Aorta (tissue), 5 donors: ENCODE measurements around the gene ACOX3. TPM values are rescaled to one million over a fixed set of nuclear protein-coding genes. Genes with fewer than 3 reads are reported as not detected.

ENCODE experiments used
- ATAC-seq: fragments of 200-7000 bp; cut with Tn5 transposase; one replicate; pipeline ENCODE4 v1.9.1; 2022; ENCODE audit warnings: moderate library complexity; ENCODE audit not compliant: low FRiP score
- DNase-seq, 2 donors: peaks; one replicate each; pipeline ENCODE4 v3.0.0-alpha.2; 2020
- H3K27ac ChIP-seq, 2 donors: one replicate each; pipeline ENCODE4 v1.5.1; 2013; ENCODE audit warnings: low read length in 2 of 2, mild to moderate bottlenecking in 2 of 2, moderate library complexity in 2 of 2, control low read depth in 1 of 2, inconsistent platforms in 1 of 2, low read depth in 1 of 2
- H3K27me3 ChIP-seq, 2 donors: one replicate each; pipeline ENCODE4 v1.6.1; 2013; ENCODE audit warnings: control low read depth in 1 of 2, low read length in 1 of 2, mild to moderate bottlenecking in 1 of 2, moderate library complexity in 1 of 2; ENCODE audit not compliant: insufficient read depth in 2 of 2, control insufficient read depth in 1 of 2
- H3K36me3 ChIP-seq, 2 donors: one replicate each; pipeline ENCODE4 v1.6.1; 2013; ENCODE audit warnings: control low read depth in 1 of 2, low read length in 1 of 2, mild to moderate bottlenecking in 1 of 2; ENCODE audit not compliant: insufficient read depth in 2 of 2, control insufficient read depth in 1 of 2
- H3K4me1 ChIP-seq, 2 donors: one replicate each; pipeline ENCODE4 v1.6.1; 2013; ENCODE audit warnings: low read length in 2 of 2, control low read depth in 1 of 2, mild to moderate bottlenecking in 1 of 2, moderate library complexity in 1 of 2; ENCODE audit not compliant: insufficient read depth in 2 of 2, control insufficient read depth in 1 of 2
- H3K4me3 ChIP-seq, 2 donors: one replicate each; pipeline ENCODE4 v1.5.1; 2013; ENCODE audit warnings: low read length in 2 of 2, control low read depth in 1 of 2, mild to moderate bottlenecking in 1 of 2
- H3K9me3 ChIP-seq: one replicate; pipeline ENCODE4 v1.6.1; 2013; ENCODE audit warnings: mild to moderate bottlenecking, low read length; ENCODE audit not compliant: control insufficient read depth
- WGBS, 2 donors: extraction: QIAGEN DNeasy Blood & Tissue Kit; methylation state at CpG; one replicate each; pipeline ENCODE4 v1.1.7; 2013; 5-methylcytosine and 5-hydroxymethylcytosine counted together
- intact Hi-C, 2 donors: fragments of 100-400 bp; cut with DNase I; formaldehyde crosslinking; loops; one replicate each; pipeline versions ENCODE4 v1.14.2 to v1.15.0; 2022
- polyA plus RNA-seq, 2 donors: library from polyadenylated mRNA; stranded (reverse); fragments of 200-250 nt; gene quantifications; one replicate each; pipeline ENCODE4 v1.2.3, GENCODE V29; 2013
- total RNA-seq, 2 donors: library from RNA; stranded (reverse); fragmentation: NEBNext Ultra II Directional; extraction: Animal tissue kit (Norgen Biotek cat#: 25700); gene quantifications; one replicate each; pipeline ENCODE4 v1.2.1, GENCODE V29; 2021
- donor health status: healthy with polysubstance abuse.
- donor health status: Bipolar disorder and iron deficiency.
- donor health status: DM: no; HTN: no; CAD: no.
- donor health status: DM: no; HTN: no; CAD: no.
- donor health status: DM: yes; HTN: yes; CAD: no.

Gene ACOX3
- total and polyA plus RNA-seq, 4 donors, result 26.3 to 43.7 (median 35.6) TPM

DNA sequence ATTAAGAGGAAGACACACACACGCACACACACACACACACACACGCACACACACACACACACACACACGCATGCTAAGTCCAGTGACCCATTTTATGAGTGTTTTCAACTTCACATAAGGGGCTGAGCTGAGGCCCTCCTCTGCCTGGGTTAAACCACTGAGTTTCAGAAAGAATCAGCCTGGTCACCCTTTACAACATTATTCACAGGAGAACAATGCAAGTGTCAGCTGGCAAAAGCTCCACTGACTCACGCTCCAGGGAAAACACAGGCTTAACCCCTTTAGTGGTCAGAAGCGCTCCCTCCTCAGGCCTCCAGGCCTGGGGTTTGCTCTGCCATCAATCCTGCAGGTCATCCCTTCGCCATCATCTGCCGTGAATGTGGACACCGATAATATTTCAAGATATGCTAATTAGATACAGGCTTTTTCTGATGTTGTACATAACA lies 46.9 kb downstream of the ACOX3 start:
- Histone ChIP-seq H3K27ac (no peak overlapping the region), H3K27me3 (no peaks in the 10 kb centered on the region), H3K36me3 (peaks cover 0 to 4% of the 10 kb centered on the region in 2 donors), H3K4me3 (no peak overlapping the region), H3K9me3 (no peaks in the 10 kb centered on the region), H3K4me1 (no peaks in the 10 kb centered on the region)
- intact Hi-C loops, result loop anchor here in 1 of 2 donors (5.0 kb wide), 1 partner anchor 126 kb away; the partner anchor contains the start of gene HTRA3
- ATAC-seq (peak; percentile 85), DNase-seq (peak; percentile 82 to 89)
- 2 to 7% methylated on average over 8 of the region's 8 CpGs for WGBS, 2 donors

DNA sequence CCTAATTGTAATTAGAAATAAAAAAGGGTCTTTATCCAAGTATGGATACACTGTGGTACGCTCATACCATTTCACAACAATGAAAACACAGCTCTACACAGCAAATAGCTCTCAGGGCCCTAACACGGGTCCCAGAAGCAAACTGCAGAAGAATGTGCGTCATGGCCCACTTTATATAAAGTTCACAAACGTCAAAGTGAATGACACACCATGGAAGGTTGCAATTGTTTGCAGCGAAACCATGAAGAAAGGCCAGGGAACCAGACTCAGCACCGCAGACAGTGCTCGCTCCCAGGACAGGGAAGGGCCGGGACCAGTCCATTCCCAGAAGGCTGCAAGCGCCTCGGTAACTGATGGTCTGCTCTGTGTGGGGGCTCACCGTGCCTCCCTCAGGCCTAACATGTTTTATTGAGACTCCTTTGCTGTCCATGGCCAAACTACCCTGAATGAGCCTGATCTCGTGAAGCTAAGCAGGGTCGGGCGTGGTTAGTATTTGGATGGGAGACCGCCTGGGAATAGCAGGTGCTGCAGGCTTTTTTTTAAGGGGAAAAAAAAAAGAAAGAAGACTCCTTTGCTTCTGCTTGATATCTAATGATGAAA lies 47.8 kb downstream of the ACOX3 start:
- Histone ChIP-seq H3K4me1 (no peaks in the 10 kb centered on the region), H3K4me3 (no peak overlapping the region), H3K27ac (peak overlapping the region in 1 of 2 donors; percentile 7), H3K9me3 (no peaks in the 10 kb centered on the region), H3K36me3 (peaks cover 0 to 6% of the 10 kb centered on the region in 2 donors), H3K27me3 (no peaks in the 10 kb centered on the region)
- WGBS, 2 donors, result 61 to 90% methylated on average over 15 of the region's 15 CpGs
- intact Hi-C loops, result loop anchor here in 1 of 2 donors (5.0 kb wide), 1 partner anchor 125 kb away; the partner anchor contains the start of gene HTRA3
- DNase-seq, result no peak
- no peak for ATAC-seq

DNA sequence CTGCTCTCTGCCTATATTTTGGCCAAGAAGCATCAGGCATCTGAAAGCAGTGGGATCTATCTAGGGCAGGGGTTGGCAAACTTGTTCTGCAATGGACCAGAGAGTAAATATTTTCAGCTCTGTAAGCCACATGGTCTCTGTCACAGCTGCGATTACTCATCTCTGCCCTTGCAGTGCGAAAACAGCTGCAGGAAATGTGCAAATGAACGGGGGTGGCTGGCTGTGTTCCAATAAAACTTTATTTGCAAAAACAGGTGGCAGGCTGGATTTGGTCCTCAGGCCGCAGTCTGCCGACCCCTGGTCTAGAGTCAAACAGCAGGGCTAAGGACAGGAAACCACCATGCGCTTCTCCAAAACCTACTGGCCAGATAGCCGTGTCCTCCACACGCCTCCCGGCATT lies 48.6 kb downstream of the ACOX3 start:
- WGBS, 2 donors, result 63 to 64% methylated on average over 9 of the region's 9 CpGs
- no peak overlapping the region for H3K27ac ChIP-seq
- DNase-seq (no peak), ATAC-seq (no peak)
- no peak overlapping the region for H3K4me3 ChIP-seq
- no peaks in the 10 kb centered on the region for H3K4me1 ChIP-seq
- intact Hi-C loops, result loop anchor here in 1 of 2 donors (5.0 kb wide), 1 partner anchor 125 kb away; the partner anchor contains the start of gene HTRA3
- peaks cover 0 to 8% of the 10 kb centered on the region in 2 donors for H3K36me3 ChIP-seq
- no peaks in the 10 kb centered on the region for H3K27me3 ChIP-seq
- no peaks in the 10 kb centered on the region for H3K9me3 ChIP-seq

DNA sequence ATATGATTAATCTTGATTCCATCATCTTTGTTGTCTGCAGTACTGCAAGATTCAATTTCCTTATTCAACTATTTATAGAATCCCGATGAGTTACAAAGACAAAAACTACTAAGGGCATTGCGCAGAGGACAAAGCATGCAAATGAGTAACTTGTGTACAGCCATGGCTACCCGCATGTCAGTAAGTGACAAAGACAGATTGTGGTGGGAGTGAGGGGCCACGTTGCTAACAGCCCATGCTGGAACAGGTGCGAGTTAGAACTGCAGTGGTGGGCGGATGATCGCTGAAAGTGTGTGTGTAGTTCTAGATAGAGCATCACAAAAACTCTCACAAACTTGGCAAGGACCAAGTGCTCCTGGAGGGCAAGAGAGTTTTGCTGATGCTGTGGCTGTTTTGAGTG lies 49.5 kb downstream of the ACOX3 start:
- ATAC-seq, result no peak
- DNase-seq, result no peak
- intact Hi-C loops, result loop anchor here in 1 of 2 donors (5.0 kb wide), 1 partner anchor 124 kb away; the partner anchor contains the start of gene HTRA3
- Histone ChIP-seq H3K9me3 (no peaks in the 10 kb centered on the region), H3K4me3 (no peak overlapping the region), H3K36me3 (peaks cover 0 to 10% of the 10 kb centered on the region in 2 donors), H3K27me3 (no peaks in the 10 kb centered on the region), H3K4me1 (no peaks in the 10 kb centered on the region), H3K27ac (no peak overlapping the region)
- WGBS, 2 donors, result 87 to 92% methylated on average over 7 of the region's 7 CpGs

DNA sequence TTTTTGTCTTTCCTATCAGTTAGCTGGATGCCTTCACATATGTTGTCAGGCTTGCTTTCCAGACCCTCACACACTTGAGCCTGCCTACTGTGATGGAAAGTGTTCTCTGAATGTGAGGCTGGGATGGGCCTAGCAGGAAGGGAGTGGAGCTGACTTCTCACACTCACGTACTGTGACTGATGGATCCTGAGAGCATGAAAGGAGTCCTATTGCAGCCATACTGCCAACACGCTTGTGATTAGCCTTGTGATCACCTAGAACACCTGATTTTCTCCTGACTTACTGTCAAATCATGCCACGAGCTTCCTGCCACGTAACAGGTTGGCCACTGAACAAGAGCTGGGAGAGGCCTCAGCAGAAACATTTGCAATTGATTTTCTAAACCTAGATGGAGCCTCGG lies 49.9 kb downstream of the ACOX3 start:
- WGBS, 2 donors, result 89 to 91% methylated on average over 5 of the region's 5 CpGs
- intact Hi-C loops, result loop anchor here in 1 of 2 donors (5.0 kb wide), 1 partner anchor 123 kb away; the partner anchor contains the start of gene HTRA3
- H3K4me3 ChIP-seq, result no peak overlapping the region
- H3K36me3 ChIP-seq, result peaks cover 0 to 10% of the 10 kb centered on the region in 2 donors
- DNase-seq, result no peak
- H3K27ac ChIP-seq, result no peak overlapping the region
- no peaks in the 10 kb centered on the region for H3K9me3 ChIP-seq
- no peak for ATAC-seq
- no peaks in the 10 kb centered on the region for H3K27me3 ChIP-seq
- no peaks in the 10 kb centered on the region for H3K4me1 ChIP-seq

DNA sequence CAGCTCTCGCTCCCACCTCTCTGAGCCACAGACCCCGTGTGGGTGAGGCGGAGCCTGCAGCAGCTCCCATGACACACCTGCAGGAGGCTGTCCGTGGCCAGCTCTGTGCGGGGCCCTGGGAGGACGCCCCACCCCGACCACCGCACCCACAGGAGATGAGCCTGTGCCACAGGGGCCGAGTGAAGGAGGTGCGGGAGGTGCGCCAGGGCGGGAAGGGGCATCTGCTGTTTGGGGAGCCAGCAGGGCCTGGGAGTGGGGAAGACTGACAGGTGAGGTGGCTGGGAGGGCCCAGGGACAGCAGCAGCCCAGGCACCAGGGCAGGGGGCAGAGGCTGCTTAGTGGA lies 52.0 kb downstream of the ACOX3 start:
- 92 to 94% methylated on average over 12 of the region's 12 CpGs for WGBS, 2 donors
- no peaks in the 10 kb centered on the region for H3K9me3 ChIP-seq
- no peak overlapping the region for H3K4me3 ChIP-seq
- H3K36me3 ChIP-seq, result peaks cover 0 to 10% of the 10 kb centered on the region in 2 donors
- H3K4me1 ChIP-seq, result no peaks in the 10 kb centered on the region
- H3K27me3 ChIP-seq, result no peaks in the 10 kb centered on the region
- DNase-seq (no peak), ATAC-seq (no peak)
- intact Hi-C loops, result no loop called here
- H3K27ac ChIP-seq, result no peak overlapping the region

DNA sequence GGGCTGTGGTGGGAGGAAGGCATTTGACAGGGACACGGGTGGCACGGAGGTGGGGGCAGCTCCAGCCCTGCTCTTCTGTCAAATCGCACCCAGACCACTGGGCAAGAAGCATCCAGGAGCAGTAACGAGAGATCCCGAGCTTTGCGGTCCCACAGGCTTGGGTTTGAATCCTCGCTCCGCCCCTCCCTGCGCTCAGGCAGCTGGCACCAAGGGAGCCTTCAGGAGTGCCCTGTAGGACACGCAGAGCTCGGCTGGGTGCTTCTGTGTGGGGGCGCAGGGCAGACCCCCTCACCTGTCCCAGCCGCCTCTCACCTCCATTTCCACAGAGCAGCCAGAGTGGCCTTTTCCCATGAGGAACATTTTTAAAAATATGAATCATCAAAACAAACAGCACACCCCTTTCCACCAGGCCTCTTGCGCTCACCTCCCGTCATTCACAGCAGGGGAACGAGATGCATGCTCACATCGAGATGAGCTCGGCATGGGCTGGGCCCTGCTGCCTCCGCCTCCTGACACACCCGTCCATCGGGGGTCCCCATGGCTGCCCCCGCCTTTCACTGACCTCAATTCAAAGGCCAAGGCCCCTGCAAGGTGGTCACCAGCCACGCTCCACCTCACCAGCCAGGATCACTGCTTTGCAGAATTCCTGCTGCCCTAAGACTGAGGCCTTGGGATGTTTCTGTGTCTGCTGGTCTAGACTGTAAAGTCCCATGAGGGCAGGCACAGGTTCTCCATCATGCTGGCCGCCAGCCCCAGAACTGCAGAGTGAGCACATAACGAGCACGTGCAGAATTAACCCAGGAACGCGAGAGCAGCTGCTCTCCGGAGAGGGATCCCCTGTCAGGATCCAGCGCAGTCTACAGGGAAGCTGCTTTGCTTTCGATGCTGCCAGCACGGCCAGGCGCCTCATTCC lies 52.7 kb downstream of the ACOX3 start:
- intact Hi-C loops, result no loop called here
- ATAC-seq (no peak), DNase-seq (no peak)
- 90 to 91% methylated on average over 33 of the region's 33 CpGs for WGBS, 2 donors
- Histone ChIP-seq H3K27me3 (no peaks in the 10 kb centered on the region), H3K9me3 (no peaks in the 10 kb centered on the region), H3K4me3 (no peak overlapping the region), H3K36me3 (peaks cover 0 to 10% of the 10 kb centered on the region in 2 donors), H3K4me1 (no peaks in the 10 kb centered on the region), H3K27ac (no peak overlapping the region)

DNA sequence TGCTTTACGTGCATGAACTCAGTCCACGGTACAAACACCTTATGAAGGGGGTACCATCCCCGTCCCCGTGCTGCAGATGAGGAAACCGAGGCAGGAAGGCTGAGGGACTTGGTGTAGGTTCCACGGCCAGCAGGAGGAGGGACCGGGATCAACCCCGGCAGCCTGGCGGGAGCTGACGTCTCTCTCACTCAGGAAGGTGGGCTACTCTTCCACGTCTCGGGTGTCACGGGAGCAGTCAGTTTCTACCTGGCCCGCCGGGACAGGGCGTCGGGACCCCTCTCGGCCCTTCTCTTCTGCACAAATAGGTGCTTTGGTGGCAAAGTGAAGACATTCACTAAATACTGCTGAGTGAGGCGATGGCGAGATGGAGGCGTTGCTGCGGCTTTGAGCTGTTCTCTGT lies 53.3 kb downstream of the ACOX3 start:
- H3K9me3 ChIP-seq, result no peaks in the 10 kb centered on the region
- no peak overlapping the region for H3K27ac ChIP-seq
- no peak overlapping the region for H3K4me3 ChIP-seq
- ATAC-seq (no peak), DNase-seq (no peak)
- intact Hi-C loops, result no loop called here
- WGBS, 2 donors, result 90 to 96% methylated on average over 22 of the region's 22 CpGs
- H3K27me3 ChIP-seq, result no peaks in the 10 kb centered on the region
- H3K4me1 ChIP-seq, result no peaks in the 10 kb centered on the region
- peaks cover 0 to 10% of the 10 kb centered on the region in 2 donors for H3K36me3 ChIP-seq
